ENCODE data around the gene TARBP2.

The TARBP2 gene

DNA sequence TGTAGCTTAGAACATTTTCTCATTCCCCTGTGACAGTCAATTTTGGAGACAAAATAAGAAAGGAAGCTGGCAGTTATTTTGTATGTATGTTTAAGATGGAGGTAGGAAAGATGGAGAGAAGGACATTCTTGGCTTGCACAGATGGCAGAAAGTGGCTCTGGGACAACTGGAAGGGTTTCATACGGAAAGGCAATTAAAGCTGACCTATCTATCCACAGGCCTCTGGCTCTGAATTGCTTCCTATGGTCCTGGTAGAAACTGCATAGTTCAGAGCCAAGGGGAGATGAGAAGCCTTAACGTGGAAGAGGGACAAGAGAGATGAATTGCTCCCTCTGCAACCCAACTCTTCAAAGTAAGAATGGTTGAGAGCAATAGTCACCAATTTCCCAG lies 14.2 kb downstream of the TARBP2 start:
- Histone ChIP-seq H3K9me3 (ENCODE audit: control insufficient read depth, insufficient read depth, low read length) (no peaks in the 10 kb centered on the region), H3K36me3 (ENCODE audit: control insufficient read depth, low read length) (peaks cover 14% of the 10 kb centered on the region; the same call in 1 of the 2 replicates), H3K4me2 (ENCODE audit: low read length) (no peak overlapping the region), H3K4me1 (ENCODE audit: control insufficient read depth, low read length) (no peaks in the 10 kb centered on the region), H3K9me2 (replicated peaks; ENCODE audit: control insufficient read depth, low read length) (no peaks in the 10 kb centered on the region), H3K4me3 (ENCODE audit: low read length) (no peak overlapping the region), H3K27ac (ENCODE audit: low read depth, low read length) (no peak overlapping the region), H4K20me1 (ENCODE audit: control insufficient read depth, insufficient read depth, low read depth, low read length) (no peaks in the 10 kb centered on the region), H3K27me3 (ENCODE audit: control insufficient read depth, low read length) (no peaks in the 10 kb centered on the region), H3F3A (ENCODE audit: control insufficient read depth, insufficient read depth) (0 out of 2 replicates have a peak, but pooled peaks cover 3% of the 10 kb centered on the region), H3K79me2 (ENCODE audit: control insufficient read depth, low read length) (no peaks in the 10 kb centered on the region)
- TF ChIP-seq, protein P1, sequence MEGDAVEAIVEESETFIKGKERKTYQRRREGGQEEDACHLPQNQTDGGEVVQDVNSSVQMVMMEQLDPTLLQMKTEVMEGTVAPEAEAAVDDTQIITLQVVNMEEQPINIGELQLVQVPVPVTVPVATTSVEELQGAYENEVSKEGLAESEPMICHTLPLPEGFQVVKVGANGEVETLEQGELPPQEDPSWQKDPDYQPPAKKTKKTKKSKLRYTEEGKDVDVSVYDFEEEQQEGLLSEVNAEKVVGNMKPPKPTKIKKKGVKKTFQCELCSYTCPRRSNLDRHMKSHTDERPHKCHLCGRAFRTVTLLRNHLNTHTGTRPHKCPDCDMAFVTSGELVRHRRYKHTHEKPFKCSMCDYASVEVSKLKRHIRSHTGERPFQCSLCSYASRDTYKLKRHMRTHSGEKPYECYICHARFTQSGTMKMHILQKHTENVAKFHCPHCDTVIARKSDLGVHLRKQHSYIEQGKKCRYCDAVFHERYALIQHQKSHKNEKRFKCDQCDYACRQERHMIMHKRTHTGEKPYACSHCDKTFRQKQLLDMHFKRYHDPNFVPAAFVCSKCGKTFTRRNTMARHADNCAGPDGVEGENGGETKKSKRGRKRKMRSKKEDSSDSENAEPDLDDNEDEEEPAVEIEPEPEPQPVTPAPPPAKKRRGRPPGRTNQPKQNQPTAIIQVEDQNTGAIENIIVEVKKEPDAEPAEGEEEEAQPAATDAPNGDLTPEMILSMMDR (IDR thresholded peaks at IDR 0.05; ENCODE audit: low read depth, low read length, poor library complexity, severe bottlenecking) = no peak
- TF ChIP-seq EZH2phosphoT487 (IDR thresholded peaks at IDR 0.05; ENCODE audit: borderline replicate concordance, low read length) = no peak

DNA sequence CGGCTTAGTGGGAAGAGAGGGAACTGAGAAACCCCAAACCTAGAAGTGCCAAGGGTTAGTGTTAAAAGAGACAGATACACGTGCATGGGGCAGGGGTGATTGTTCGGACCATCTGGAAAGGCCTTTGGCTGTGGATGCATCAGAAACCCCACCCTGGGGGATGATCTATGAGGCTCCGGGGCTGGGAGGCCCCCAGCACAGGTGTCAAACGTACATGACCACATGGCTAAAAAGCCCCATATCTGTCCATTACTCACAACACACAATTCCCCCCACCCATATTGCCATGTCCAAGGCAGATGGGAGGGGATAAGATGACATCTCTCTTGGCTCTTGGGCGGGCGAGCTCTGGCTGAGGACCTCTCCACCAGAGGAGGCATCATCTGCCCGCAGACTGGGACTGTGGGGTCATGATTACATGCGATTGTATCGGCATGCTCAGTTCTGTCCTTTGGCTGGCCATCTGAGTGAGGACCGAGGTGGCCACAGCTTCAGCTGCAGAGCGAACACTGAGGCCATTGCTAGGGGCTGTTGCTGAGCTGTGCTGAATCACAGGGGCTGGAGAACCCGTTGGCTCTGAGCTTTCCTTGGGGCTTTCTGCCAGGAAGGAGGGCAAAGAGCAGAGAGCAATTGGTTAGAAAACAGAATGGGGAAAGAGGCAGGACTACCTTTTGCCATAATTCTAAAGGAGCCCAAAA lies 15.8 kb downstream of the TARBP2 start:
- H3F3A ChIP-seq (ENCODE audit: control insufficient read depth, insufficient read depth) = 0 out of 2 replicates have a peak, but pooled peaks cover 3% of the 10 kb centered on the region
- no peaks in the 10 kb centered on the region for H3K79me2 ChIP-seq (ENCODE audit: control insufficient read depth, low read length)
- no peaks in the 10 kb centered on the region for H4K20me1 ChIP-seq (ENCODE audit: control insufficient read depth, insufficient read depth, low read depth, low read length)
- H3K27me3 ChIP-seq (ENCODE audit: control insufficient read depth, low read length) = no peaks in the 10 kb centered on the region
- H3K4me2 ChIP-seq (ENCODE audit: low read length) = no peak overlapping the region
- H3K27ac ChIP-seq (ENCODE audit: low read depth, low read length) = no peak overlapping the region
- no peaks in the 10 kb centered on the region for H3K4me1 ChIP-seq (ENCODE audit: control insufficient read depth, low read length)
- no peak overlapping the region for H3K4me3 ChIP-seq (ENCODE audit: low read length)
- H3K9me3 ChIP-seq (ENCODE audit: control insufficient read depth, insufficient read depth, low read length) = no peaks in the 10 kb centered on the region
- TF ChIP-seq, protein P1 (IDR thresholded peaks at IDR 0.05; ENCODE audit: low read depth, low read length, poor library complexity, severe bottlenecking) = no peak
- no peak for TF ChIP-seq EZH2phosphoT487 (IDR thresholded peaks at IDR 0.05; ENCODE audit: borderline replicate concordance, low read length)
- no peaks in the 10 kb centered on the region for H3K9me2 ChIP-seq (replicated peaks; ENCODE audit: control insufficient read depth, low read length)
- H3K36me3 ChIP-seq (ENCODE audit: control insufficient read depth, low read length) = peaks cover 16% of the 10 kb centered on the region; the same call in 1 of the 2 replicates

DNA sequence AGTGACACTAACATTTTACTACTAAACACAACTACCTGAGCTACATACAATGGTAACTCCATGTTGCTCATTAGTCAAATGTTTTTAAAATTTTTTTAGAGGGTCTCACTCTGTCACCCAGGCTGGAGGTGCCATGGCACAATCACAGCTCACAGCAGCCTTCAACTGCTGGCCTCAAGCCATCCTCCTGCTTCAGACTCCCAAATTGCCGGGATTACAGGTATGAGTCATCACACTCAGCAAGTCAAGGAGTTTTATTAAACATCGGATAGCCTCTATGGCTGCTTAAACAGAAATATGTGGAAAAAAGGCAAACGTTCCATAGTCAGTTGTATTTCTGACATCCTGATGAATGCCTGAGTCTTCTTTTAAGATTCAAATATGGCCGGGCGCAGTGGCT lies 17.3 kb downstream of the TARBP2 start:
- Histone ChIP-seq H3K36me3 (ENCODE audit: control insufficient read depth, low read length) (peaks cover 28% of the 10 kb centered on the region), H3K27ac (ENCODE audit: low read depth, low read length) (no peak overlapping the region), H3K27me3 (ENCODE audit: control insufficient read depth, low read length) (no peaks in the 10 kb centered on the region), H3K79me2 (ENCODE audit: control insufficient read depth, low read length) (no peaks in the 10 kb centered on the region), H3K4me3 (ENCODE audit: low read length) (no peak overlapping the region), H4K20me1 (ENCODE audit: control insufficient read depth, insufficient read depth, low read depth, low read length) (no peaks in the 10 kb centered on the region), H3F3A (ENCODE audit: control insufficient read depth, insufficient read depth) (no peaks in the 10 kb centered on the region), H3K9me2 (replicated peaks; ENCODE audit: control insufficient read depth, low read length) (no peaks in the 10 kb centered on the region), H3K9me3 (ENCODE audit: control insufficient read depth, insufficient read depth, low read length) (no peaks in the 10 kb centered on the region), H3K4me2 (ENCODE audit: low read length) (no peak overlapping the region), H3K4me1 (ENCODE audit: control insufficient read depth, low read length) (no peaks in the 10 kb centered on the region)
- TF ChIP-seq, protein P1 (IDR thresholded peaks at IDR 0.05; ENCODE audit: low read depth, low read length, poor library complexity, severe bottlenecking) = no peak
- TF ChIP-seq EZH2phosphoT487 (IDR thresholded peaks at IDR 0.05; ENCODE audit: borderline replicate concordance, low read length) = no peak

Data from DOHH2 (cell line).